ENCODE data around the gene MMAA.
"Not testable (repeated sequence)": the region's sequence is repeated elsewhere in the genome, so short reads cannot be mapped to it uniquely, and the experiment has no call there.

MMAA gene

GRCh38 chr4:145618932-145619638 is at the start of gene MMAA:
TSS of gene MMAA (plus strand) at chr4:145619385. CDS start at chr4:145639140, 19,755 bp downstream.
- DNase-seq: peak; percentile 94

GRCh38 chr4:145574546-145574945 is 44.6 kb upstream of the MMAA start:
- not testable (repeated sequence) for DNase-seq

GRCh38 chr4:145580906-145581305 is 38.3 kb upstream of the MMAA start:
- DNase-seq: no peak

DNA sequence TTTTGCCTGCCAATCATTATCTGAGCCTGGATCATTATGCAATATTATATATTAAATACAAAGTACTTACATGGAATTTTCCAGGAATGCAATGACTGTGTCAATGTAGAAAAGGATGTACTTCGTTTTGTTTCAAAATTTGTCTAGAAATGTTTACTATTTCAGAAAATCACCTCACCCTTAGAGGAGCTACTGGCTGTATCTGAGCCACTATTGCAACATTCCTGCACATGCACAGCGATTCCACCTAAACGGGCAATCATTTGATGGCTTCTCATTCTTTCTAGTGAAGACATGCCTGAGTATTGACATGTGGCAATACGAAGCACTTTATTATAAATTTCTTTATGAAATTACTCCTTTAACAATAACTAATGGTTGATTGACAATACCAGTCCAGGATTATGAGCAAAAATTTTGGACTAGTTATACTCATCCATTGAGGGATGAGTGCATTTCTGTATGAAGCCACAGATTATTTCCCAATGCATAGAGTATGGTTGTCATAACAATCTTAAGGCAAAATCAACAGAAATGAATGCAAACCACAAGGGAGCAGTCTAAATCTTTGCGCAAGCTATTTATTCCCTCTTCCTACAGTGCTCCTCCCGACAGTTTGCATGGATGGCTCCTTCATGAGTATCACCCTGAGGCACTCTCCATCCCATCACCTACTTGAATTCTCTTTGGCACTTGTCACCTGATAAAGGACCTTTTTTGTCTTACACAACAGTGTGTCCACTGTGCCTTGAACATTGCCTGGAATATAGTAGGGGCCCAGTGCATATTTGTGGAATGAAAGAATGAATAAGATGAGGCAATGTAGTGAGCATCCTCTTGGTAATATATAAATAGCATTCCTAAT is 35.8 kb upstream of the MMAA start:
- no peak for DNase-seq

DNA sequence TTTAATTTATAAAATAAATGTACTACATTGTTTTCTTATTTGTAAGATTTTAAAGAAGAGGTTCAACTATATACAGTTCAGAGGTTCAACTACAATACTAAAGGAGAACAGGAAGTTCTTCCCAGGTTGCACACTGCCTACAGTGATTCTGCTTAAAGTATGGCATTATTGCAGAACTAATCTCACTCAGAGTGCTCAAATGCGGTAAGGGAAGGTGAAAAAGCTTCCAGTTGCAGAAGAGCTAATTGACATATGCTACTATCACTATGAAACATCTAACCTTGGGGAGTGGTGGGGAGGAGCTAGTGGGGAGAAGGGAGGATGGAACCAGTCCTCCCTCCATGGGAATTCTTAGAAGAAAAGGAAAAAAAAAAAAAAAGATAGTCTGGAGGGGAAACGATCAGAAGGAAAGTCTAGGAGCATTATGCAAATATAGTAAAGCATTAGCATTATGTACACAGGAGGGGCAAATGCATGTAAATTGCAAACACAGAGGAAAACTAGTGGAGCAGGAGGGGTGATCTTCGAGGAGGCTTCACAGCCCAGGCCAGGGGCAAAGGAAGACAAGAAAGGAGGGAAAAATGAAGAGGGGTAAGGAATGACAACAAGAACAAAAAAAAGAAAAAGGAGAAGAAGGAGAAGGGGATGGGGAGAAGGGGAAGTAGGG is 32.0 kb upstream of the MMAA start:
- DNase-seq: no peak

DNA sequence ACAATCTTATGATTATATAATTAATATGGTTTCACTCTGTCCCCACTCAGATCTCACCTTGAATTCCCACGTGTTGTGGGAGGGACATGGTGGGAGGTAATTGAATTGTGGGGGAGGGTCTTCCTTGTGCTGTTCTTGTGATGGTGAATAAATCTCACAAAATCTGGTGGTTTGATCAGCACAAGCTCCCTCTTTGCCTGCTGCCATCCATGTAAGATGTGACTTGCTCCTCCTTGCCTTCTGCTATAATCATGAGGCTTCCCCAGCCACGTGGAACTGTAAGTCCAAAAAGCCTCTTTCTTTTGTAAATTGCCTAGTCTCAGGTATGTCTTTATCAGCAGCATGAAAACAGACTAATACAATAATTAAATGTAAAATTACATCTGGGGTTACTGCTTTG is 29.8 kb upstream of the MMAA start:
- not testable (repeated sequence) for DNase-seq

DNA sequence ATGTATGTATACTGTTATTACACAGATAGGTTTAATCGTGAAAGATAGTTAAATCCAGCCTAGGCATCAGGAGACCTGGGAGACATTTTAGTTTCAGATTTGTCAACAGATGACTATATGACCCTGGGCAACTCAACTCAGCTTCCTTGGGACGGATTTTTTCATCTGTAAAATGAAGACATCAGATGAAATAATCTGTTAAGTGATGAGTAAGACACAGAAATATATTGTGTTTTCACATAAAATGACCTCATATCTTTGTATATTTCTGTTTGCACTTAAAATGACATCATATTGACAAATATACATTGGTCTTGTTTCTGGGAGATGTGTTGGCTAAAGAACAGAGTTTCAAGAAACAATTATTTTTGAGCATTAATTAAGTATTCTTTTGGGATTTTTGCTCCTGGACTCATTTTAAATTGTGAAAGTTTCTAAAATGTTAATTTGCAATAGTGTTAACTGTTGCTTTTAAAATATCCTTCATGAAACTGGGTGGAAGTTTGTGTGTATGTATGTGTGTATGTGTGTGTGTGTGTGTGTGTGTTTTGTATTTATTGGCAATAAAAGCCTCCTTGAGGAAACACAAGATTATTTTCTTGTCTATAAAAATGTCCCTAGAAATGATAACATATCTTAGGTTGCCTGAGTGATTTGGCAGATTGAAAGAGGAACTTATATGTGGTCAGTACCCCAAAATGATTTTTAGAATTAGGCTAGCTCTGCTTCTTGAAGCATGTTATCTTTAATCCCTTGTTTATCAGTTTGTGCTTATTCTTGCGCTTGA is 29.1 kb upstream of the MMAA start:
- DNase-seq: no peak

DNA sequence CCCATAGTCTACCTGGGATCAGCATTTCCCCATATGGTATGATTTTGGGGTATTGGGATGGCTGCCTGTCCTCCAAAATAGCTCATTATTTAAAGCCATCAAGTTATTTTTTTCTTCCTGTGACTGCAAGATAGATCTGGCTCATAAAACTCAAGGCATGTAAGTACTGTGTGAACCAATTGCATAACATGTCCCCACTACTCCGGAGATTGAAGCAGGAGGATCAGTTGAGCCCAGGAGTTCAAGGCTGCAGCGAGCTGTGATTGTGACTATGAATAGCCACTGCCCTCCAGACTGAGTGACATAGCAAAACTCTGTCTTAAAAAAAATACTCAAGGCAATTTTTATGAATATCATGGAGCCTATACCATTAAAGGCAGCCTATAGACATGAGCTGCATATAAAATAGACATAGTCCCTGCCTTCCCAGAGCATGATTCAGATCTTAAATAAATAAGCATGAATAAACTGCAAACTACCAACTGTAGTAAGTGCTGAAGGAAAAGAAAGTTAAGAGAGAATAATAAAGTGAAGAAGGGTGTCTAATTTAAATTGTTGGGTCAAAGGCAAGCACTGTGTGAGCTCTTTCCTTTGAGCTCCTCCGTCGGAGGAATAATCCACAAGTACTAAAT is 16.9 kb upstream of the MMAA start:
- DNase-seq: no peak

DNA sequence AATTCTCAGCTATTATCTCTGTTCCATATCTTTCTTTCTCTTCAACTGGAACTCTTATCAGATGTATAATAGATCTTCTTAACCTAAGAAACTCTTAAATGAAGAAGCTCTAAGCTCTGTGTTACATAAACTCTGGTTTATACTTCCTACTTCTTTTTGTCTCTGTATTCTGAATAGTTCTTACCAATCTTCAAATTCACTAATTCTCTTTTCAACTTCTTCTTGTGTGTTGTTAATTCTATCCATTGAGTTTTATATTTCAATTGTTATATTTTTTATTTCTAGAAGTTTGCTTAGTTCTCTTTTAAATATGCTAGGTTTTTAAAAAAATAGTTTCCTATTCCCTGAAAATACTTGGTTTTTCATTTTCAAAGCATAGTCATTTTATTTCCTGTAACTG is 13.2 kb upstream of the MMAA start:
- DNase-seq: no peak

DNA sequence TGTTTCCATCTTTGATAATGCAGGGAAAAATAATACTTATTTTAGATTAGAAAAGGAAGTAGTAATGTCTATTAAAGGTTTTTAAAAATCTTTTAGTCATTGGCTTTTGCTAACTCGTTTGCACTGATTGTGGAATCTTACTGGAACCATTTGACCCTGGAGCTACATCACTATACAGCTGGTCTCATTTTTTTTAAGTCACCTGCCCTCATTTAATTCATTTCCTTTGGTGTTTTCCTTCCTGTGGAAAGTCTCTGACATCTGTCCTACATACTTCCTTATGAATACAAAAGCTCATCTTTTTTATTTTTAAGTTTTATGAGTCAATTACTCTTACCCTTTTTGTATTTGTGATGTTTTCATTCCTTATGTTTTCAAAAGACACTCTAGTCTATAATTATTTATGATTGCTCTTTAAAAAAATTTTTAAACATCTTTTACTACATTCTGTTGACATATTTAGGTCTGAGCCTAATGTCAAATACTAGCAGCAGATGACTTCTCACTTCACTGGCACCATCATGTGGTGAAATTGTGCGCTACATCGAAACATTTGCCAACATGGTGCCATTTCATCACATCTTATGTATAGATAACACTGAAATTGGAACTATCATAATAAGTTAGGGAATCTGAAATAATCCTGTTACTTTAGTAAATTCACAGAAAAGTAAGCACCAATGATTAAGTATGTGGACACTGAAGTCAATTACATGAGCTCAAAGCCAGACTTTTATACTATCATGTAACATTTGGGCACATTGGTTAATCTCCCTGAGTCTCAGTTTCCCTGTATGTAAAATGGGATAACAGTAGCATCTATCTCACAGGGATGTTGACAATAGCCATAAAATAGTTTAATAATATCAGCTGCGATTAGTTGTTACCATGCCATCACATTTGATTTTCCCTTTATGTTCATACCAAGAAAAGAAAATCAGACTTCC is 9.4 kb upstream of the MMAA start:
- peak; percentile 70 for DNase-seq

- DNase-seq: no peak
Observed at GRCh38 chr4:145613566-145614232, 5.5 kb upstream of the MMAA start.

DNA sequence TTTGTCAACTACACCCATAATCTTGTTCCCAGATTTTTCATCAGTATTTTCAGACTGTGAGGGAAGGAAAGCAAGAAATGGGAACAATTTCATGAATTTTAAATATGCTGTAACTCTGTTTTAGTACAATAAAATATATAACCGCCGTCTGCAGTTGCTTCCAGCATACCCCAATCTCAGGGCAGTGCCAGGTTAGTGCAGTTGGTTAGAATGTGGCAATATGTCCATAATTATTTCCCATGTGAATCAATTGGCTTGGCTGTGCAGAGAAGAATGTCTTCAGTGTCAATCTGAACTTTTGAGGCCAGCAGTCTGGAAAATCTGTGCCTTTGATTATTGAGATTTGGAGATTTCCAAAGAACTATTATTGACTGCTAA is 5.0 kb upstream of the MMAA start:
- DNase-seq: no peak

DNA sequence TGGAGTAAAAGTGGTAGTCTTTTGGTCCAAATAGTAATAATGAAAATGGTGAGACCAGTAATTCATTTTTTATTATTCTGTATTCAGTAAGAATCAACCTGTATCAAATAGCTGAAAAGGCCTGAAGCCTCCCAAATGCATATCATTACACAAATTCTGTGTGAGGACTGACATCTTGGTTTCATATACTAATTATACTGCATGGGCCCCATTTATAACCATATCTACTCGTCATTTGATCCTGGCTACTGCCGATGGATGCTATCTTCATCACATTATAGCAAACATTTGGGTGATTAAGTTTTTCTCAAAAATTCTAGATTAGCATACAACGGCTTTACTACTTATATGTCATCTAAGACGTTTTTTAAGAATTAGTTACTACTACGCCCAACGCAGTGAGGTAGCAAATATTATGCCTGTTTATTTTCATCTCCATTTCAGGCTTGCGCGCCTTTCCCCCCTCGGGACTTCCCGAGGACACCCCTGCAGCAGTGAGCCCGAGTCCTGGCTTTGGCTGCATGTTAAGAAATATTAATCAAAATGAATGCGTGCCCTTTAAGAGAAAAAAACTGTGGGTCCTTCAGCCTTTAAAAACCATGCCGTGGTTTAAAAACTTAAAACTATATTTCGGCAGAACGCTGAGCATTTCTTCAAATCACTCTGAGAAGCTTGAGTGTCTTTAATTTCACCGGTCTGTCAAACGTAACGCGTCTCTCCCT is 814 bp upstream of the MMAA start:
- DNase-seq: peak; percentile 49

GRCh38 chr4:145619639-145619996 is 433 bp downstream of the MMAA start:
- DNase-seq: peak; percentile 68

DNA sequence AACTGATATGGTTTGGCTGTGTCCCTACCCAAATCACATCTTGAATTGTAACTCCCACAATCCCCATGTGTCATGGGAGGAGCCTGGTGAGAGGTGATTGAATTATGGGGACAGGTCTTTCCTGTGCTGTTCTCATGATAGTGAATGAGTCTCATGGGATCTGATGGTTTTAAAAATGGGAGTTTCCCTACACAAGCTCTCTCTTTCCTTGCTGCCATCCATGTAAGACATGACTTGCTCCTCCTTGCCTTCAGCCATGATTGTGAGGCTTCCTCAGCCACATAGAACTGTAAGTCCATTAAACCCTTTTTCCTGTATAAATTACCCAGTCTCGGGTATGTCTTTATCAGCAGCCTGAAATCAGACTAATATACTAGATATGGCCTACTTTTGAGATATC is 2.9 kb downstream of the MMAA start:
- not testable (repeated sequence) for DNase-seq

DNA sequence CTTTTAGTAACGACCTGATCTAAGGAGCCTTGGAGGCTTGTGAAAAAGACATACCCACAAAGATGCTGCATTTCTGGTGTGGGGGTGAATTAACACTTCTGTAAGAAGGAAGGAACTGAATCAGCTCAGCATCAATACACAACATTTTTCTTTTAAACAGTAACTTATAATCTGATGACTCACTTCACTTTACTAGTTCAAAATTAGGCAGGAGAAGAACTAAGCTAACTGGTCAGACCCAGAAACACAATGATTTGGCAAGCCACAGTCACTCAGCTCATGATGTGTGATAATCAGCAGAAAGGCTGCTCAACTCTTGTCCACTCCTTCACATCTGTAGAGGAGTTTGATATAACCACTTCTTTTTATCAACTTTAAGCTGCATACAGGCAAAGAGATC is 4.6 kb downstream of the MMAA start:
- DNase-seq: peak; percentile 14

GRCh38 chr4:145625677-145626622 is 6.8 kb downstream of the MMAA start:
- DNase-seq: no peak

- DNase-seq: no peak
Observed at GRCh38 chr4:145626623-145626982, 7.4 kb downstream of the MMAA start.

- no peak for DNase-seq
Observed at GRCh38 chr4:145635117-145635516, 15.9 kb downstream of the MMAA start.
